HG03442 (cell line): ENCODE measurements around the gene XRCC1.
"Not testable (repeated sequence)": the region's sequence is repeated elsewhere in the genome, so short reads cannot be mapped to it uniquely, and the experiment has no call there.

Experiments used
- ATAC-seq: cut with Tn5 transposase; IDR thresholded peaks from one replicate; pipeline ENCODE4 v1.9.1; 2021; ENCODE audit warnings: mild to moderate bottlenecking, moderate library complexity; ENCODE audit not compliant: unreplicated experiment

Gene XRCC1

GRCh38 chr19:43524922-43525835 lies 50.1 kb downstream of the XRCC1 start:
- no peak for ATAC-seq

- ATAC-seq, result not testable (repeated sequence)
These were observed 51.6 kb downstream of the XRCC1 start for GRCh38 chr19:43523696-43524095.

DNA sequence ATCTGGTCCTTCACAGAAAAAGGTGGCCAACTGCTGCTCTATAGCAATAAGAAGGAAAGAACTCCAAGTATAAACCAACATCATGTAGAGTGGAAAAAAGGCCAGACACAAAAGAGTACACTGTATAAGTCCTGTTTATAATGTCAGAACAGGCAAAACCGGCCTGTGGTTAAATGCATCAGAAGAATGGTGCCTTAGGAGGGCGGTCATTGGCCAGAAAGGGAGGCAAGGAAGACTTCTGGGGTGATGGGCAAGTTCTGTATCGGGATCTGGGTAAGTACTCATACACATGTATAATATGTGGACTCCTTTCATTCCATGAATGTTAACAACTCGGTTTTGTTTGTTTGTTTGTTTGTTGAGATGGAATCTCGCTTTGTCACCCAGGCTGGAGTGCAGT lies 52.4 kb downstream of the XRCC1 start:
- ATAC-seq, result no peak

- no peak for ATAC-seq
These were observed 55.8 kb downstream of the XRCC1 start for GRCh38 chr19:43519436-43520088.

GRCh38 chr19:43518051-43518450 lies 57.3 kb downstream of the XRCC1 start:
- no peak for ATAC-seq

GRCh38 chr19:43512399-43512798 lies 62.9 kb downstream of the XRCC1 start:
- not testable (repeated sequence) for ATAC-seq

DNA sequence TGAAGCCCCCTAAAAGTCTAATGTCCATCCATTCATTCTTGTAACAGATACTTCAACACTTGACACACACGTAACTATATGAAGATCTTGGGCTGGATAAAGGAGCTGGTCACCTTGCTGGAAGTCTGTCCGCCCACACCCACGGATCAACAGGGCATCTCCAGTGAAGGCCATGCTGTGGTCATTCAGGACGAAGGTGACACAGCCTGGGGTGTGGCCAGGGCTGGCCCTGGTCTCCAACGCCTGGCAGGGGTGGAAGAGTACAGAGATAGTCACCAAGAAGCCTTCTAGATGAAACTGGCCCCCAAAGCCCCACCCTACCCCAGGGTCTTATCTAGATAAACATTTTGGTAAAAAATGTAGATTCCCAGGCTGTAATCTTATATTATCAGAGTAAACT lies 64.0 kb downstream of the XRCC1 start:
- no peak for ATAC-seq

- ATAC-seq, result no peak
These were observed 64.6 kb downstream of the XRCC1 start for GRCh38 chr19:43510713-43511112.

GRCh38 chr19:43507880-43508279 lies 67.4 kb downstream of the XRCC1 start:
- ATAC-seq, result no peak

- ATAC-seq, result no peak
These were observed 68.7 kb downstream of the XRCC1 start for GRCh38 chr19:43506629-43507028.

- no peak for ATAC-seq
These were observed 69.4 kb downstream of the XRCC1 start for GRCh38 chr19:43505941-43506340.

- ATAC-seq, result no peak
These were observed 70.2 kb downstream of the XRCC1 start for GRCh38 chr19:43505186-43505456.

DNA sequence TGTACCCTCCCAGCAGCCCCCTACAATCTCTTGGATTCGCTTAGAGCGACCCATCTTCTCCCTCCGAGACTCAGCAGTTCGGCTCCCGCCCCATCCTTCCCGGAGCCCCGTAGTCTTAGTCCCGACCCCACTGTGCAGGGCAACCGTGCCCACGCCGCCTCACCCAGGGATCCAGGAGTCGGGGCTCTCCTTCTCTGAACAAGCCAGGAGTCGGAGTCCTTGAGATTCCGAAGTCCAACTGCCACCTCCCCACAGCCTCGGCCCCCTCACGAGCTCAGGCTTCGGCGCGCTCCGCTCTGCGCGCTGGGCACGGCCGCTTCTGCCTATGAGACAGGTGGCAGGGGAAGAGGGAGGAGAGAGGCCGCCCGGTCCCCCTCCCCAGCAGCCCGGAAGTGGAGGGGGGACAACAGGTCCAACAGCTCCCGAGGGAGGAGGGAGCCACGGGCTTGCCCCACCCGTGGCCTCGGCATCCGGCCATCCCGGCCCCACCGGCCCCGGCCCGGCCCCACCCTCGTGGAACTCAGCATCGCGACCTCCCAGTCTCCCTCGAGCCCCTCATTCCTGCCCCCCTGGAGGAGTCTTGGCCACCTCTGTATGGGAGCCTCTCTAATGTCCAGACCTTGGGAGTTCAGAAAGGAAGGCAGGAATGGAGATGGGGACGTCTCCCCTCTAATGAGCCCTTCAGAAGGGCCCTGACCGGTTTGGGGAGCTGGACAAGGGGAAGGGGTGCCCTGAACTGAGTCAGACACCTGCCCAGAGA lies 70.7 kb downstream of the XRCC1 start, which contains the start of gene PHLDB3:
Gene PHLDB3, minus strand, starts transcription at position 321 of the 760 bp plus-strand sequence. CDS start 628 bp downstream, outside the sequence.
- no peak for ATAC-seq

DNA sequence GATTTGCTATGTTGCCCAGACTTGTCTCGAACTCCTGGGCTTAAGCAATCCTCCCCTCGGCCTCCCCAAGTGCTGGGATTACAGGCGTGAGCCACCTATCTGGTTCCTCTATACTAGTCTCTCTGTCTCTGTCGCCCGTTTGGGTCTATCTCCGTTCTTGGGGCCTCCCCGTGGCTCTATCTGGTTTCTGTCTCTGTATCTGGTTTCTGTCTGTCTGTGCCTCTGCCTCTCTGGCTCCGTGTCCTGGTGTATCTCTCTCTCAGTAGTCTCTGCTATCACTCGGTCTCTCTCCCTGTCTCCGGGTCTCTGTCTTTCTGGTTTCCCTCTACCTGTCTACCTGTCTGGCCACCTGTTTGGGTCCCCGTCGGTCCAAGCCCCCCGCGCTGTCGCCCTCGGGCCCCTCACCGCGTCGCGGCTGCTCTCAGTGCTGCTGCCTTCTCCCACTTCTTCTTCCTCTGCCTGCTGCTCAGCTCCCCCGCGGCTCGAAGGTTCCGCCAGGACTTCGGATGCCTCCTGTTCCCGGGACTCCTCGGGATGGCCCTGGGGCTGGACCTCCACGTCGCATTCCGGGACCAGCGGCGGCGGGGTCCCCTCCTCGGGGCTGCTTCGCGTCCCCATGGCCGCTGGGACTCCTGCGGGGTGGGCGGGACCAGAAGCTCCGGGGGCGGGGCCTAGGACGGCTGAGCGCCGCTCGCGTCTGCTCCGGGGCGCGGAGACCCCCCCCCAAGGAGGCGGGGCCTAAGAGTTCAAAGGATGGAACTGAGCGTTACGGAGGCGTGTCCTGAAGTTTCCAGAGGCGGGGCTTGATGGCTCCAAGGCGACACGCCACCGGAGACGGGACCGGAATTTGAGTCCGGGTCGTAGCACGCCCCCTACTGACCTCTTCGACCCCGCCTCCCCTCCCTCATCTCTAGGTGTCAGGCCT lies 71.6 kb downstream of the XRCC1 start:
- peak; percentile 85 for ATAC-seq

GRCh38 chr19:43502419-43502976 lies 72.8 kb downstream of the XRCC1 start:
- no peak for ATAC-seq

DNA sequence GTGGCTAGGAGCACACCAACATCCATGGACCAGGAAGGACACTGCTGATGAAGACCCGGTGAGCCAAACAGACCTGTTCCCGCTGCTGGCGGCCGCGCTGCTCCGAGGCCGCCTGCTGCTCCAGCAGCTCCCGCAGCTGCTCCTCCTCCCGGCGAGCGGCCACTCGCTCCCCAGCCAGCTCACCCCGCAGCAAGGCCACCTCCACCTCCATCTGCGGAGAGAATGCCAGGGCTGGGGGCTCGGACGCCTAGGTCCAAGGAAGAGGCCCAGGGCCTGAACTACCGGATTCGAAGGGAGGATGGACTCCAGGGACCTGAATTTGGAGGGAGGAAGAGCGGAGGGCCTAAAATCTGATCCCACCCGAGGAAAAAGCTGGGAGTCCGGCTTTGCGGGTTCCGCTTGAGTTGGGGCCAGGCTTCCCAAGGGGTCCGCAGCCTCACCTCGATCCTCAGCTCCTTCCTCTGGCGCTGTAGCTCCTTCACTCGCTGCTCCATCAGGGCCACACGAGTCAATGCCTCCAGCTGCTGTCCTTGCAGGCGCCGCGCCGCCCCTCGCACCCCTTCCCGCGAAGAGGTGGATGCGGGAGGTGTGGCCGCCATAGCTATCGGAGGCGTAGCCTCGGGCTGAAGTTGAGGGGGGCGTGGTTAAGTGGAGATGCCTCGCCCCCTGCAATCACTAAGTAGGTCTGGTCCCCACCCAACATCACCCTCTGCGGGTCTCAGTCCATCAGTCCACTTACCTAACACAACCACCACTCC lies 73.5 kb downstream of the XRCC1 start:
- no peak for ATAC-seq

DNA sequence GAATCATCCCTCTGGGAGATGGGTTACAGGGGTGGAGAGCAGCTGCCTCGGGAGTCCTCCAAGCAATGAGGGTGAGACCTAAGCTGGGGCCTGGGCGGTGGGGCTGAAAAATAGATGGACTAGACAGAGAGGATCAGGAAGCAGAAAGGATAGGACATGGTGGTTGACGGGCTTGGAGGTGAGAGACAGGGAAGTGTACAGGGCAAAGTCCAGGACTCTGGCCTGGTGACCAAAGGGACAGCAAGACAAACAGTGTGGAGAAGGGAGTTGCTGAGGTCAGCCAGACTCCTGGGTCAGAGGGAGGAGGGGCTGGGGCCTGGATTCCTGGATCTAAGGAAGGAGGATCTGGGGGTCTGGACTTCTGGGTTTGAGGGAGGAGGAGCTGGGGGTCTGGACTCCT lies 76.3 kb downstream of the XRCC1 start:
- ATAC-seq, result no peak

DNA sequence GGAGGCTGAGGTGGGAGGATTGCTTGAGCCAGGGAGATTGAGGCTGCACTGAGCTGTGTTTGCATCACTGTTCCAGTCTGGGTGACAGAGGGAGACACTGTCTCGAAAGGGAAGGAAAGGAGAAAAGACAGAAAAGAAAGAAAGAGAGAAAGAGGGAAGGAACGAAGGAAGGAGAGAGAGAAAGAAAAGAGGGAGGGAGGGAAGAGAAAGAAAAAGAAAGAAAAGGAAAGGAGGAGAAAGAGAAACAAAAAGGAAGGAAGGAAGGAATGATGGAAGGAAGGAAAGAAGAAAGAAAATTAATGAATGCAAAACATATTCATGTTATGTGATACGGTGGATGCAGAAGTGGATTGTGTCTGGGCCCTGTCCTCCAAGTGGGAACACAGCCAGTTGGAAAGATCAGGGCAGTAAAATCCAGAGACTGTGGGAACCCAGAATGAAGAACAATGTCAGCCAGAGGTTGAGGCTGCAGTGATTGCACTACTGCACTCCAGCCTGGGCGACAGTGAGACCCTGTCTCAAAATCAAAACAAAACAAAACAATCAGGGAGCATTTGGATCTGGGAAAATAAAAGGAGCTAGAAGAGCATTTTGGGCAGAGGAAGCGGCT lies 77.0 kb downstream of the XRCC1 start:
- no peak for ATAC-seq

DNA sequence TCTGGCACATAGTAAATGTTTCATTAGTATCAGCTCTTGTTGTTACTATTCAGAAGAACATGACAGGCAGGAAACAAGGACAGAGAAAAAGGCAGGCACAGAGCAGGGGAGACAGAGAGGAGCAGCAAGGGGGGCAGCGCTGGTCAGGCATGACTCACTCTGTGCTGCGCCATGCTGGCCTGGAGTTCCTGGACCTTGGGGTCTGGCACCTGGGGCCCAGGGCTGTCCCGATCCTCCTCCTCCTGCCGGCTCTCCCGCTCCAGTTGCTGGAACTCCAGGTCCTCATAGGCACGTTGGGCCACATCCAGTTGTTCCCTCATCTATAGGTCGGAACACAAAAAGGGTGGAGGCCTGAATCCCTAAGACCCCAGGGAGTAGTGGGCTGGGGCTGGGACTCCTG lies 78.4 kb downstream of the XRCC1 start:
- ATAC-seq, result no peak
